ENCODE results near the gene FMNL3. TPM values are rescaled to one million over a fixed set of nuclear protein-coding genes. Genes with fewer than 3 reads are reported as not detected.
"Not testable (repeated sequence)": the region's sequence is repeated elsewhere in the genome, so short reads cannot be mapped to it uniquely, and the experiment has no call there.

FMNL3 gene
- polyA plus RNA-seq, 1 donor from 2014 or later: 9.3 TPM

DNA sequence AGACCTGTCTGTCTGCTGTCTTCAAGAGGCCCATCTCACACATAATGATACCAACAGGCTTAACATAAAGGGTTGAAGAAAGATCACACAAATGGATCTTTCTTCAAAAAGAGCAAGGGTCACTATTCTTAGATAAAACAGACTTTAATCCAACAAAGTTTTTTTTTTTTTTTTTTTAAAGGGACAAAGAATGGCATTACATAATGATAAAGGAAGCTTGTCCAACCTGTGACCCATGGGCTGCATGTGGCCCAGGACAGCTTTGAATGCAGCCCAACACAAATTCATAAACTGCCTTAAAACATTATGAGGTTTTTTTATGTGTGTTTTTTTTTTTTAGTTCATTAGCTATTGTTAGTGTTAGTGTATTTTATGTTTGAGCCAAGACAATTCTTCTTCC lies 95.0 kb downstream of the FMNL3 start:
- Histone ChIP-seq H3F3A (ENCODE audit: insufficient read depth, low read length, poor library complexity, severe bottlenecking) (no peaks in the 10 kb centered on the region), H3K9me2 (ENCODE audit: insufficient read depth, low read length) (no peaks in the 10 kb centered on the region), H3K27ac (ENCODE audit: low read length) (no peak overlapping the region), H3K4me2 (ENCODE audit: low read length) (no peak overlapping the region), H2AFZ (ENCODE audit: low read depth, low read length) (no peak overlapping the region), H3K36me3 (ENCODE audit: insufficient read depth, low read length) (no peaks in the 10 kb centered on the region), H3K9me3 (ENCODE audit: low read length) (no peaks in the 10 kb centered on the region), H3K4me3 (ENCODE audit: low read length) (no peak overlapping the region), H3K27me3 (ENCODE audit: insufficient read depth, low read depth, low read length) (no peaks in the 10 kb centered on the region), H3K79me2 (replicated peaks; ENCODE audit: insufficient read depth, low read length) (no peaks in the 10 kb centered on the region), H4K20me1 (ENCODE audit: insufficient read depth) (no peaks in the 10 kb centered on the region), H3K9ac (ENCODE audit: low read length) (no peak overlapping the region)
- TF ChIP-seq SMC3 (conservative IDR thresholded peaks at IDR 0.05; ENCODE audit: poor library complexity) (no peak), EZH2 (IDR thresholded peaks at IDR 0.05; ENCODE audit: borderline replicate concordance, insufficient read depth, low read length, poor library complexity, severe bottlenecking) (no peak), RAD21 (conservative IDR thresholded peaks at IDR 0.05) (no peak), MXI1 (conservative IDR thresholded peaks at IDR 0.05; ENCODE audit: poor library complexity, severe bottlenecking) (no peak), POLR2AphosphoS5 (IDR thresholded peaks at IDR 0.05) (no peak), EP300 (conservative IDR thresholded peaks at IDR 0.05; ENCODE audit: poor library complexity, severe bottlenecking) (no peak), TAF1 (IDR thresholded peaks at IDR 0.05; ENCODE audit: low read depth) (no peak)
- TF ChIP-seq, protein P1, sequence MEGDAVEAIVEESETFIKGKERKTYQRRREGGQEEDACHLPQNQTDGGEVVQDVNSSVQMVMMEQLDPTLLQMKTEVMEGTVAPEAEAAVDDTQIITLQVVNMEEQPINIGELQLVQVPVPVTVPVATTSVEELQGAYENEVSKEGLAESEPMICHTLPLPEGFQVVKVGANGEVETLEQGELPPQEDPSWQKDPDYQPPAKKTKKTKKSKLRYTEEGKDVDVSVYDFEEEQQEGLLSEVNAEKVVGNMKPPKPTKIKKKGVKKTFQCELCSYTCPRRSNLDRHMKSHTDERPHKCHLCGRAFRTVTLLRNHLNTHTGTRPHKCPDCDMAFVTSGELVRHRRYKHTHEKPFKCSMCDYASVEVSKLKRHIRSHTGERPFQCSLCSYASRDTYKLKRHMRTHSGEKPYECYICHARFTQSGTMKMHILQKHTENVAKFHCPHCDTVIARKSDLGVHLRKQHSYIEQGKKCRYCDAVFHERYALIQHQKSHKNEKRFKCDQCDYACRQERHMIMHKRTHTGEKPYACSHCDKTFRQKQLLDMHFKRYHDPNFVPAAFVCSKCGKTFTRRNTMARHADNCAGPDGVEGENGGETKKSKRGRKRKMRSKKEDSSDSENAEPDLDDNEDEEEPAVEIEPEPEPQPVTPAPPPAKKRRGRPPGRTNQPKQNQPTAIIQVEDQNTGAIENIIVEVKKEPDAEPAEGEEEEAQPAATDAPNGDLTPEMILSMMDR (IDR thresholded peaks at IDR 0.05; ENCODE audit: poor library complexity, severe bottlenecking): no peak
- TF ChIP-seq, protein P2, sequence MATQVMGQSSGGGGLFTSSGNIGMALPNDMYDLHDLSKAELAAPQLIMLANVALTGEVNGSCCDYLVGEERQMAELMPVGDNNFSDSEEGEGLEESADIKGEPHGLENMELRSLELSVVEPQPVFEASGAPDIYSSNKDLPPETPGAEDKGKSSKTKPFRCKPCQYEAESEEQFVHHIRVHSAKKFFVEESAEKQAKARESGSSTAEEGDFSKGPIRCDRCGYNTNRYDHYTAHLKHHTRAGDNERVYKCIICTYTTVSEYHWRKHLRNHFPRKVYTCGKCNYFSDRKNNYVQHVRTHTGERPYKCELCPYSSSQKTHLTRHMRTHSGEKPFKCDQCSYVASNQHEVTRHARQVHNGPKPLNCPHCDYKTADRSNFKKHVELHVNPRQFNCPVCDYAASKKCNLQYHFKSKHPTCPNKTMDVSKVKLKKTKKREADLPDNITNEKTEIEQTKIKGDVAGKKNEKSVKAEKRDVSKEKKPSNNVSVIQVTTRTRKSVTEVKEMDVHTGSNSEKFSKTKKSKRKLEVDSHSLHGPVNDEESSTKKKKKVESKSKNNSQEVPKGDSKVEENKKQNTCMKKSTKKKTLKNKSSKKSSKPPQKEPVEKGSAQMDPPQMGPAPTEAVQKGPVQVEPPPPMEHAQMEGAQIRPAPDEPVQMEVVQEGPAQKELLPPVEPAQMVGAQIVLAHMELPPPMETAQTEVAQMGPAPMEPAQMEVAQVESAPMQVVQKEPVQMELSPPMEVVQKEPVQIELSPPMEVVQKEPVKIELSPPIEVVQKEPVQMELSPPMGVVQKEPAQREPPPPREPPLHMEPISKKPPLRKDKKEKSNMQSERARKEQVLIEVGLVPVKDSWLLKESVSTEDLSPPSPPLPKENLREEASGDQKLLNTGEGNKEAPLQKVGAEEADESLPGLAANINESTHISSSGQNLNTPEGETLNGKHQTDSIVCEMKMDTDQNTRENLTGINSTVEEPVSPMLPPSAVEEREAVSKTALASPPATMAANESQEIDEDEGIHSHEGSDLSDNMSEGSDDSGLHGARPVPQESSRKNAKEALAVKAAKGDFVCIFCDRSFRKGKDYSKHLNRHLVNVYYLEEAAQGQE (IDR thresholded peaks at IDR 0.05; ENCODE audit: borderline replicate concordance): no peak

DNA sequence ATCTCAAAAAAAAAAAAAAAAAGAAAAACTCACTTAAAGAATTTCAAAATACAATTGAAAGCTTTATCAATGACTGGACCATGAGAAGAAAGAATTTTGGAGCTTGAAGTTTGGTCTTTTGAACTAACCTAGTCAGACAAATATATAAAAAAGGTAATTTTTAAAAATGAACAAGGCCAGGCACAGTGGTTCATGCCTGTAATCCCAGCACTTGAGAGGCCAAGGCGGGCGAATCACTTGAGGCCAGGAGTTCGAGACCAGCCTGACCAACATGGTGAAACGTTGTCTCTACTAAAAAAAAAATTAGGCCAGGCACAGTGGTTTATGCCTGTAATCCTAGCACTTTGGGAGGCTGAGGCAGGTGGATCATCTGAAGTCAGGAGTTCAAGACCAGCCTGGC lies 96.4 kb downstream of the FMNL3 start:
- H3K27me3 ChIP-seq (ENCODE audit: insufficient read depth, low read depth, low read length); H3F3A ChIP-seq (ENCODE audit: insufficient read depth, low read length, poor library complexity, severe bottlenecking); H4K20me1 ChIP-seq (ENCODE audit: insufficient read depth); H3K9me2 ChIP-seq (ENCODE audit: insufficient read depth, low read length); H3K27ac ChIP-seq (ENCODE audit: low read length); H3K4me3 ChIP-seq (ENCODE audit: low read length); H3K9me3 ChIP-seq (ENCODE audit: low read length); H2AFZ ChIP-seq (ENCODE audit: low read depth, low read length); H3K9ac ChIP-seq (ENCODE audit: low read length); H3K4me2 ChIP-seq (ENCODE audit: low read length); H3K79me2 ChIP-seq (replicated peaks; ENCODE audit: insufficient read depth, low read length); H3K36me3 ChIP-seq (ENCODE audit: insufficient read depth, low read length): not testable (repeated sequence)

DNA sequence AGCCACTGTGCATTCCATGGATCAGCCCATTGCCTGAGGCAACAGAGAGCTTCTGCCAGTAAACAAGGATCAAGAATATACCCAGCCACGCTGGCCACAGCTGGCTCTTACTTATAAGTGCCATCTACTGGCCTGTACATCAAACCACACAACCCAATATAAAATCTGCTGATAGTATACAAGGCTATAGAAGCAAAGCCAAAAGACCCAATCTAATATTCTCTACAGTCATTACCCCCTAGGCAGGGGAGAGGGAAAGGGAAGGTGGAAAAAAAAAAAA lies 97.4 kb downstream of the FMNL3 start:
- Histone ChIP-seq H3K9me3 (ENCODE audit: low read length) (no peaks in the 10 kb centered on the region), H3K9me2 (ENCODE audit: insufficient read depth, low read length) (no peaks in the 10 kb centered on the region), H4K20me1 (ENCODE audit: insufficient read depth) (no peaks in the 10 kb centered on the region), H3F3A (ENCODE audit: insufficient read depth, low read length, poor library complexity, severe bottlenecking) (no peaks in the 10 kb centered on the region), H3K4me3 (ENCODE audit: low read length) (no peak overlapping the region), H3K79me2 (replicated peaks; ENCODE audit: insufficient read depth, low read length) (no peaks in the 10 kb centered on the region), H3K27me3 (ENCODE audit: insufficient read depth, low read depth, low read length) (no peaks in the 10 kb centered on the region), H3K27ac (ENCODE audit: low read length) (no peak overlapping the region), H3K4me2 (ENCODE audit: low read length) (no peak overlapping the region), H3K36me3 (ENCODE audit: insufficient read depth, low read length) (no peaks in the 10 kb centered on the region), H3K9ac (ENCODE audit: low read length) (no peak overlapping the region), H2AFZ (ENCODE audit: low read depth, low read length) (no peak overlapping the region)
- TF ChIP-seq, protein P2 (IDR thresholded peaks at IDR 0.05; ENCODE audit: borderline replicate concordance): no peak
- TF ChIP-seq EZH2 (IDR thresholded peaks at IDR 0.05; ENCODE audit: borderline replicate concordance, insufficient read depth, low read length, poor library complexity, severe bottlenecking) (no peak), SMC3 (conservative IDR thresholded peaks at IDR 0.05; ENCODE audit: poor library complexity) (no peak), EP300 (conservative IDR thresholded peaks at IDR 0.05; ENCODE audit: poor library complexity, severe bottlenecking) (no peak), TAF1 (IDR thresholded peaks at IDR 0.05; ENCODE audit: low read depth) (no peak), MXI1 (conservative IDR thresholded peaks at IDR 0.05; ENCODE audit: poor library complexity, severe bottlenecking) (no peak), RAD21 (conservative IDR thresholded peaks at IDR 0.05) (no peak), POLR2AphosphoS5 (IDR thresholded peaks at IDR 0.05) (no peak)
- TF ChIP-seq, protein P1 (IDR thresholded peaks at IDR 0.05; ENCODE audit: poor library complexity, severe bottlenecking): no peak
